Body of pancreas (tissue), 4 donors: ENCODE measurements around the gene RSRC2.

Experiments
- POLR2A ChIP-seq, 3 donors: fragments of 450-650 bp; IDR thresholded peaks; one replicate each; pipeline ENCODE4 v1.6.1; 2016; ENCODE audit warnings: antibody characterized with exemption in 3 of 3, mild to moderate bottlenecking in 2 of 3
- TF ChIP-seq, protein P1 (sequence below), 7 experiments: fragments of 450-650 bp in 4 of 7; fragments of 200-600 bp in 3 of 7; sonication (generic) in 3 of 7; IDR thresholded peaks; one replicate each; pipeline ENCODE4 v1.5.1; 2016 to 2019; ENCODE audit warnings: antibody characterized with exemption in 7 of 7

DNA sequence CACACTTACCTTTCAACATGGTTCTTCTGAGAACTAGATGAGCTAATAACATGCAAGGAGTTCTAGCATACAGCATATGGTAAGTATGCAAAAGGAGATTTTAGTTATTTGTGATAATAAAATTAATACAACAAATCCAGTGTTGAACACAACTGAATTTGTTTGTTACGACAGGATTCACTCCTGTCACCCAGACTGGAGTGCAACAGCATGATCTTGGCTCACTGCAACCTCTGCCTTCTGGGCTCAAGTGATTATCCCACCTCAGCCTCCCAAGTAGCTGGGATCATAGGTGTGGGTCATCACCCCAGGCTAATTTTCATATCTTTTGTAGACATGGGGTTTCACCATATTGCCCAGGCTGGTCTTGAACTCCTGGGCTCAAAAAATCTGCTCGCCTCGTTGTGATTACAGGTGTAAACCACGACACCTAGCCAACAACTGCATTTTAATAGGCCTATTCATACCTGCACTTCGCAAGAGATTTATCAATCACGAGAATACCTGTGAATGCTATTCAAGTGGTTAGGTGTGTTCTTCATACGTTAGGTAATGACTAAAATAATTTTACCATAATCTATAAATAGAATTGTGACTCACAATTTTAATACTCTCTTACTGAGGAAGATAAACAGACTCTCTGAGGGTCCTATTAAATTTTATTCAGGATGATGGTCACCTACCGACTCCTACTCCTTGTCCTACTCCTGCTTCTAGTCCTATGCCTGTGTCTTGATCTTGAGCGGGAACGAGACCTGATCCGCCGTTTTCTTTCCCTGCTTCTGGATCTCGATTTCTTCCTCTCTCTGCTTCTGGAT, 10.0 kb downstream of the RSRC2 start:
- no peak for TF ChIP-seq POLR2A (IDR thresholded peaks at IDR 0.05)
- TF ChIP-seq, protein P1, sequence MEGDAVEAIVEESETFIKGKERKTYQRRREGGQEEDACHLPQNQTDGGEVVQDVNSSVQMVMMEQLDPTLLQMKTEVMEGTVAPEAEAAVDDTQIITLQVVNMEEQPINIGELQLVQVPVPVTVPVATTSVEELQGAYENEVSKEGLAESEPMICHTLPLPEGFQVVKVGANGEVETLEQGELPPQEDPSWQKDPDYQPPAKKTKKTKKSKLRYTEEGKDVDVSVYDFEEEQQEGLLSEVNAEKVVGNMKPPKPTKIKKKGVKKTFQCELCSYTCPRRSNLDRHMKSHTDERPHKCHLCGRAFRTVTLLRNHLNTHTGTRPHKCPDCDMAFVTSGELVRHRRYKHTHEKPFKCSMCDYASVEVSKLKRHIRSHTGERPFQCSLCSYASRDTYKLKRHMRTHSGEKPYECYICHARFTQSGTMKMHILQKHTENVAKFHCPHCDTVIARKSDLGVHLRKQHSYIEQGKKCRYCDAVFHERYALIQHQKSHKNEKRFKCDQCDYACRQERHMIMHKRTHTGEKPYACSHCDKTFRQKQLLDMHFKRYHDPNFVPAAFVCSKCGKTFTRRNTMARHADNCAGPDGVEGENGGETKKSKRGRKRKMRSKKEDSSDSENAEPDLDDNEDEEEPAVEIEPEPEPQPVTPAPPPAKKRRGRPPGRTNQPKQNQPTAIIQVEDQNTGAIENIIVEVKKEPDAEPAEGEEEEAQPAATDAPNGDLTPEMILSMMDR (IDR thresholded peaks at IDR 0.05) = no peak
